Spleen (tissue), 11 donors: ENCODE data around the gene PTTG1IP2. TPM values are rescaled to one million over a fixed set of nuclear protein-coding genes. Genes with fewer than 3 reads are reported as not detected.

Source experiments
- DNase-seq: peaks from one replicate; pipeline ENCODE4 v3.0.0-alpha.2; 2020
- H3K27ac ChIP-seq, 8 donors: fragments of 200-600 bp; sonication (generic) in 7 of 8; 1 replicate in 4 of 8; 2 replicates in 4 of 8; pipeline versions ENCODE4 v1.5.0 to v1.8.0; 2016 to 2021; ENCODE audit warnings: inconsistent platforms in 4 of 8, mild to moderate bottlenecking in 4 of 8, moderate library complexity in 1 of 8
- H3K27me3 ChIP-seq, 7 donors: fragments of 200-600 bp; sonication (generic) in 6 of 7; replicated peaks in 1 of 7; 1 replicate in 4 of 7; 2 replicates in 3 of 7; pipeline versions ENCODE4 v1.5.0 to v1.8.0; 2016 to 2021; ENCODE audit warnings: inconsistent platforms in 3 of 7, mild to moderate bottlenecking in 1 of 7
- H3K36me3 ChIP-seq, 6 donors: fragments of 200-600 bp; sonication (generic) in 5 of 6; 1 replicate in 4 of 6; 2 replicates in 2 of 6; pipeline versions ENCODE4 v1.5.0 to v1.8.0; 2016 to 2021; ENCODE audit warnings: inconsistent platforms in 2 of 6
- H3K4me1 ChIP-seq, 6 donors: fragments of 200-600 bp; sonication (generic) in 5 of 6; 1 replicate in 3 of 6; 2 replicates in 3 of 6; pipeline versions ENCODE4 v1.5.0 to v1.8.0; 2016 to 2021; ENCODE audit warnings: inconsistent platforms in 3 of 6
- H3K4me3 ChIP-seq, 8 donors: fragments of 200-600 bp; sonication (generic) in 7 of 8; 1 replicate in 4 of 8; 2 replicates in 4 of 8; pipeline versions ENCODE4 v1.5.0 to v1.8.0; 2016 to 2021; ENCODE audit warnings: inconsistent platforms in 4 of 8, mild to moderate bottlenecking in 4 of 8, moderate library complexity in 2 of 8
- H3K9me3 ChIP-seq, 8 donors: fragments of 200-600 bp; sonication (generic) in 7 of 8; 1 replicate in 4 of 8; 2 replicates in 4 of 8; pipeline versions ENCODE4 v1.5.0 to v1.8.0; 2016 to 2021; ENCODE audit warnings: inconsistent platforms in 4 of 8
- CTCF ChIP-seq, 11 experiments: fragments of 200-600 bp in 7 of 11; fragments of 450-650 bp in 4 of 11; sonication (generic) in 4 of 11; IDR thresholded peaks in 8 of 11; conservative IDR thresholded peaks in 3 of 11; 1 replicate in 7 of 11; 2 replicates in 4 of 11; pipeline versions ENCODE4 v1.4.0 to v1.8.0; 2016 to 2021; ENCODE audit warnings: antibody characterized with exemption in 11 of 11, inconsistent platforms in 4 of 11, mild to moderate bottlenecking in 1 of 11
- POLR2A ChIP-seq, 3 donors: fragments of 450-650 bp; IDR thresholded peaks; one replicate each; pipeline ENCODE4 v1.5.1; 2017; ENCODE audit warnings: antibody characterized with exemption in 3 of 3, mild to moderate bottlenecking in 1 of 3
- POLR2AphosphoS5 ChIP-seq, 3 donors: sonication (generic); formaldehyde crosslinking; IDR thresholded peaks; one replicate each; pipeline ENCODE4 v1.5.1; 2017; ENCODE audit warnings: antibody characterized with exemption in 3 of 3
- WGBS, 5 donors: extraction: QIAGEN DNeasy Blood & Tissue Kit in 3 of 5; methylation state at CpG; one replicate each; pipeline versions ENCODE4 v1.1.5 to v1.1.7; 2013 to 2018; 5-methylcytosine and 5-hydroxymethylcytosine counted together
- intact Hi-C: fragments of 100-400 bp; cut with DNase I; formaldehyde crosslinking; loops from one replicate; pipeline ENCODE4 v1.15.0; 2023; ENCODE audit warnings: low total_unique reads
- polyA plus RNA-seq, 3 donors: library from polyadenylated mRNA; stranded (reverse); fragments of 200-250 nt; gene quantifications; one replicate each; pipeline ENCODE4 v1.2.1, GENCODE V29; 2013
- total RNA-seq, 7 donors: library from RNA; depleted of rRNA in 3 of 7; stranded (reverse); fragments of >200 nt in 3 of 7; fragmentation: NEBNext Ultra II Directional in 4 of 7; extraction: Animal tissue kit (Norgen Biotek cat#: 25700) in 4 of 7; gene quantifications; one replicate each; pipeline versions ENCODE4 v1.1.0 to v1.2.1, GENCODE V29; 2016 to 2021
- donor health status: healthy with polysubstance abuse.
- donor health status: DM: no; HTN: no; CAD: no; lungs with moderate emphysema.
- donor health status: DM: no; HTN: no; CAD: no.
- donor health status: Bipolar disorder and iron deficiency.
- donor health status: healthy.
- donor health status: DM: no; HTN: no; CAD: no.
- donor health status: DM: yes; HTN: yes; CAD: no.

Gene PTTG1IP2
- total and polyA plus RNA-seq, 10 donors: not detected

DNA sequence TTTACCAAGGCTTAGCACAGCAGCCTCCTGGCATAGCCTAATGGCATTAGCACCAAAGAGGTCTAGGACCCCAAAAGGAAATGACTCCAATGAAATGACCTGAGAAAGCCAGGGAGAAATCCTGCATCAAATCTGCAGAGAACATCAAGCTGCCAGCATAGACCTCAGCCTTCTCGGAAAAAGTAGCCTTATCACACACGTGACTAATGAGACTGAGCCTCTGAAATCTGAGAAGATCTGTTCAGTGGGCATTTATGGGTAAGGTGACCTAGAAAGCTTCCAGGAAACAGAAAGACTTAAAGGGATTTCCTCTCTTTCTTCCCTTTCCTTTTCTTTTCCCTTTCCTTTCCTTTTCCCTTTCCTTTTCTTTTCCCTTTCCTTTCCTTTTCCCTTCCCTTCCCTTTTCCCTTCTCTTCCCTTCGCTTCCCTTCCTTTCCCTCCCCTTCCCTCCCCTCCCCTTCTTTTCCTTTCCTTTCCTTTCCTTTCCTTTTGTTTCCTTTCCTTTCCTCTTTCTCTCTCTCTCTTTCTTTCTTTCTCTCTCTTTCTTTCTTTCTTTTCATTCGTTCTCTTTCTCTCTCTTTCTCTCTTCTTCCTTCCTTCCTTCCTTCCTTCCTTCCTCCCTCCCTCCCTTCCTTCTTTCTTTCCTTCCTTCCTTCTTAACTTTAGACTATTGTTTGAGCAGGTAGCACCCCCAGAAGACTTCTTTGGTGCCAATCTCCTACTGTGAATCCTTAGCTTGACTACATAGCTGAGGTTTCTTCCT is 23.1 kb upstream of the PTTG1IP2 start:
- TF ChIP-seq POLR2A (IDR thresholded peaks at IDR 0.05) (no peak), POLR2AphosphoS5 (IDR thresholded peaks at IDR 0.05) (no peak), CTCF (IDR thresholded peaks at IDR 0.05 in 8 of 11, conservative IDR thresholded peaks at IDR 0.05 in 3 of 11) (no peak)
- intact Hi-C loops: no loop called here
- Histone ChIP-seq H3K4me3 (no peak overlapping the region), H3K9me3 (no peaks in the 10 kb centered on the region), H3K27me3 (no peaks in the 10 kb centered on the region), H3K4me1 (no peaks in the 10 kb centered on the region), H3K27ac (no peak overlapping the region), H3K36me3 (no peaks in the 10 kb centered on the region)
- no peak for DNase-seq
- 62 to 70% (median 63%) methylated on average over 4 of the region's 4 CpGs for WGBS, 5 donors

GRCh38 chr7:90453259-90453891 is 16.1 kb upstream of the PTTG1IP2 start:
- TF ChIP-seq CTCF (IDR thresholded peaks at IDR 0.05 in 8 of 11, conservative IDR thresholded peaks at IDR 0.05 in 3 of 11): no peak
- TF ChIP-seq POLR2A (IDR thresholded peaks at IDR 0.05): no peak
- TF ChIP-seq POLR2AphosphoS5 (IDR thresholded peaks at IDR 0.05): no peak
- Histone ChIP-seq H3K27me3 (peaks cover 0 to 6% (median 0%) of the 10 kb centered on the region in 7 donors), H3K27ac (no peak overlapping the region), H3K4me3 (no peak overlapping the region), H3K4me1 (peaks cover 0 to 11% (median 8%) of the 10 kb centered on the region in 6 donors), H3K36me3 (no peaks in the 10 kb centered on the region), H3K9me3 (no peaks in the 10 kb centered on the region)
- no peak for DNase-seq
- intact Hi-C loops: loop anchor here (10.0 kb wide), 1 partner anchor 171 kb away; no protein-coding TSS in a partner anchor

DNA sequence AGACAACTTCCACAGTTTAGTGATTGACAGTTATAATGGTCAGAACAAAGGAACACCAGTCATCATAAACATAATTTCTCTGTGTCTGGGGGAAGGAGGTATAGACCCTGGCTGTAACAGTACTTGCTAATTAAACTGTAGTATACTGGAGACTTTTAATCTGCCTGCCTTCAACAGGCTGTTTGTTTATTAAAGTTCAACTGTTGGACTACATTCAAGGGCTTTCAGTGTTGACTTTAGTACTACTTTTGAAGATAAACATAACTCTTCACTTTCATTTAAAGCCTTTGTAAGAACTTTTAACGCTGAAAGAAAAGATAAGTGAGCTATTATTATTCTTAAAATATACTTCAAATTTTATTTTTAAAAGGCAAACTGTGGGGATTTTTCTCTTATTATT is 15.5 kb upstream of the PTTG1IP2 start:
- 66 to 85% (median 76%) methylated on average over 1 of the region's 1 CpG for whole genome bisulfite sequencing, 5 donors
- intact Hi-C loops: loop anchor here (10.0 kb wide), 1 partner anchor 171 kb away; no protein-coding TSS in a partner anchor
- no peak for DNase-seq

More for the DNA sequence above, 15.5 kb upstream of the PTTG1IP2 start:
- Histone ChIP-seq H3K4me1 (peaks cover 0 to 11% (median 8%) of the 10 kb centered on the region in 6 donors), H3K4me3 (no peak overlapping the region), H3K36me3 (no peaks in the 10 kb centered on the region), H3K9me3 (no peaks in the 10 kb centered on the region), H3K27me3 (peaks cover 0 to 6% (median 0%) of the 10 kb centered on the region in 7 donors), H3K27ac (no peak overlapping the region)
- TF ChIP-seq POLR2AphosphoS5 (IDR thresholded peaks at IDR 0.05) (no peak), CTCF (IDR thresholded peaks at IDR 0.05 in 8 of 11, conservative IDR thresholded peaks at IDR 0.05 in 3 of 11) (no peak), POLR2A (IDR thresholded peaks at IDR 0.05) (no peak)
